ENCODE data around the gene HHIPL1. TPM values are rescaled to one million over a fixed set of nuclear protein-coding genes. Genes with fewer than 3 reads are reported as not detected.
A peak's percentile ranks its signal among the peaks of the same experiment; 100 is the strongest.

The HHIPL1 gene
- total RNA-seq, 3 donors from 2014 or later, result 1.3 to 4.6 (median 2.3) TPM

GRCh38 chr14:99678198-99678597 is 33.3 kb downstream of the HHIPL1 start:
- Histone ChIP-seq H3K4me3 (no peak overlapping the region), H3K9me3 (peaks cover 0 to 7% of the 10 kb centered on the region in 2 donors), H3K4me1 (peaks cover 0 to 6% of the 10 kb centered on the region in 2 donors), H3K27me3 (no peaks in the 10 kb centered on the region), H3K27ac (peak overlapping the region; percentile 46 to 48), H3K36me3 (no peaks in the 10 kb centered on the region)
- intact Hi-C loops (cut with DNase I; ENCODE audit: low total_unique reads), result no loop called here
- DNase-seq (ENCODE audit: low spot score in 2 of 2), result no peak
- TF ChIP-seq CTCF (IDR thresholded peaks at IDR 0.05) (no peak), POLR2AphosphoS5 (IDR thresholded peaks at IDR 0.05) (no peak), POLR2A (IDR thresholded peaks at IDR 0.05) (no peak)

GRCh38 chr14:99679111-99679510 is 34.2 kb downstream of the HHIPL1 start:
- no peaks in the 10 kb centered on the region for H3K27me3 ChIP-seq
- intact Hi-C loops (cut with DNase I; ENCODE audit: low total_unique reads), result no loop called here
- no peak overlapping the region for H3K4me3 ChIP-seq
- TF ChIP-seq CTCF (IDR thresholded peaks at IDR 0.05), result no peak
- TF ChIP-seq POLR2A (IDR thresholded peaks at IDR 0.05), result no peak
- no peak for TF ChIP-seq POLR2AphosphoS5 (IDR thresholded peaks at IDR 0.05)
- no peaks in the 10 kb centered on the region for H3K36me3 ChIP-seq
- H3K4me1 ChIP-seq, result peaks cover 0 to 5% of the 10 kb centered on the region in 2 donors
- H3K9me3 ChIP-seq, result peaks cover 0 to 7% of the 10 kb centered on the region in 2 donors
- H3K27ac ChIP-seq, result no peak overlapping the region
- DNase-seq (ENCODE audit: low spot score in 2 of 2), result no peak

- Histone ChIP-seq H3K36me3 (no peaks in the 10 kb centered on the region), H3K4me3 (no peak overlapping the region), H3K27ac (no peak overlapping the region), H3K4me1 (peaks cover 0 to 5% of the 10 kb centered on the region in 2 donors), H3K27me3 (no peaks in the 10 kb centered on the region), H3K9me3 (peaks cover 0 to 7% of the 10 kb centered on the region in 2 donors)
- no peak for DNase-seq (ENCODE audit: low spot score in 2 of 2)
- intact Hi-C loops (cut with DNase I; ENCODE audit: low total_unique reads), result no loop called here
- TF ChIP-seq CTCF (IDR thresholded peaks at IDR 0.05) (no peak), POLR2A (IDR thresholded peaks at IDR 0.05) (no peak)
Observed at GRCh38 chr14:99679543-99679942, 34.6 kb downstream of the HHIPL1 start.

GRCh38 chr14:99679996-99680395 is 35.1 kb downstream of the HHIPL1 start:
- no peak overlapping the region for H3K27ac ChIP-seq
- intact Hi-C loops (cut with DNase I; ENCODE audit: low total_unique reads), result no loop called here
- H3K4me3 ChIP-seq, result no peak overlapping the region
- H3K4me1 ChIP-seq, result peaks cover 0 to 5% of the 10 kb centered on the region in 2 donors
- peaks cover 0 to 7% of the 10 kb centered on the region in 2 donors for H3K9me3 ChIP-seq
- TF ChIP-seq POLR2AphosphoS5 (IDR thresholded peaks at IDR 0.05) (no peak), POLR2A (IDR thresholded peaks at IDR 0.05) (no peak), CTCF (IDR thresholded peaks at IDR 0.05) (no peak)
- no peaks in the 10 kb centered on the region for H3K36me3 ChIP-seq
- no peaks in the 10 kb centered on the region for H3K27me3 ChIP-seq
- no peak for DNase-seq (ENCODE audit: low spot score in 2 of 2)

GRCh38 chr14:99681101-99681831 is 36.3 kb downstream of the HHIPL1 start:
- intact Hi-C loops (cut with DNase I; ENCODE audit: low total_unique reads), result no loop called here
- Histone ChIP-seq H3K36me3 (no peaks in the 10 kb centered on the region), H3K4me3 (no peak overlapping the region), H3K4me1 (peaks cover 0 to 5% of the 10 kb centered on the region in 2 donors), H3K9me3 (peaks cover 0 to 7% of the 10 kb centered on the region in 2 donors), H3K27ac (no peak overlapping the region), H3K27me3 (no peaks in the 10 kb centered on the region)
- no peak for DNase-seq (ENCODE audit: low spot score in 2 of 2)
- TF ChIP-seq POLR2AphosphoS5 (IDR thresholded peaks at IDR 0.05) (no peak), CTCF (IDR thresholded peaks at IDR 0.05) (no peak), POLR2A (IDR thresholded peaks at IDR 0.05) (no peak)

All from breast epithelium (tissue), 4 donors.